ENCODE results near the gene GMNC.
"Not testable (repeated sequence)": the region's sequence is repeated elsewhere in the genome, so short reads cannot be mapped to it uniquely, and the experiment has no call there.

Gene GMNC

DNA sequence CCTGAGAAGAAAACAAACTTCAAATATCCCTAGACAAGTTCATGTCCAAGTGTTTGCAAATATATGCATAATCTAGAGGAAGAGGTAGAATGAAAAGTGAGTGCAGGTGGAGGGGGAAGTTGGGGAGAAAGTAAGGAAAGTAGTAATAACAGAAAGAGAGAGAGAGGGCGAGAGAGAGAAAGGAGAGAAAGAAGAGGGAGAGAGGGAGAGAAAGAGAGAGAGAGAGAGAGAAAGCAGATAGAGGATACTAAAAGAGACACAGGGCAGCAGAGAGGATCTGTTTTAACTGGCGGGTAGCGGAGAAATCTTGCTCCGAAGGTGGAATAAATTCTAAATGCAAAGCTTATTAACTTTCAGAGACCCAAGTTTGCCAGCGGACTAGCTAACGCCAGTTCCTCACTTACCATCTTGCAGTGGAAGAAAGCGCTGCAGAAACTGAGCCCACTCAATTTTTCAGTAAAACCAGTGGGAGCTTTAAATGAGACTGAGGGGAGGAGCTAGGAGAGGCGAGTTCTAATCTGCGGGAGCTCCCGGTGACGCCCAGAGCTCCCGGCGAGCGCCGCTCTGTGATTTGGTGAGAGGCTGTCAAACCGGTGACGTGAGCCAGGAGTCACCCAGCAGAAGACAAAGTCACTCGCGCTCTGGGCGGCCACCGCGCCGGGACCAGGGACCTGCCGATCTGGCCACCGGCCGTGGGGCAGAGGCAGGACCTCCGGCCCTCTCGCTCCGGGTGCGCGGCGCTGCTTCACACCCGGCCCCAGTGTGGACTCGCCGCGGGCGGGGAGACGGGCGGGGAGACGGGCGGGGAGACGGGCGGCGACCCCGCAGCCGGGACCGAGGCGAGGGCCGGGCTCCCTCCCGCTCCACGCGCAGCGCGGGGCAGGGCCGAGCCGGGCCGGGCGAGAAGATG is at the start of gene GMNC:
TSS of gene GMNC (minus strand) at position 486 of the 910 bp plus-strand sequence. CDS start at position 407, 79 bp downstream.
- peak; percentile 41 for DNase-seq (ENCODE audit: low spot score)

GRCh38 chr3:190911382-190911781 is 48.9 kb upstream of the GMNC start:
- no peak for DNase-seq (ENCODE audit: low spot score)

DNA sequence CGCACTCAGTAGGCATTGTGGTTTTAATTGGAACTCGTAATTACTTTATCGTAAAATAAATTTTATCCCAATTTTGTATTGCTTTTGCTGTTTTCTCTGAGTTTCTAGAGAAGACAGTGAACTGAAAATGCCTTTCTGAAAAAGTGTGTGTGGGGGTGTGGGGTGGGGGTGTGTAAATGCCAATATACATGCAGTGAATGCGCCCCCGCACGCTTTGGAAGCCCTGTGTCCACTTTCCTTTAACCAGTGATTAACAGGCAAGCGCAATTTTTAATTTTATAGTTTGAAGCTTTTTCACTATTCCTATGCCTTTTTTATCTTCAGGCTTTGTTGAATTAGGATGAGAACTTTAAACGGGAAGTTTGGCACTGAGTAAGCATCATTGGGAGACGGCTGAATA is 47.4 kb upstream of the GMNC start:
- DNase-seq (ENCODE audit: low spot score), result no peak

- no peak for DNase-seq (ENCODE audit: low spot score)
Observed at GRCh38 chr3:190903156-190903555, 40.7 kb upstream of the GMNC start.

DNA sequence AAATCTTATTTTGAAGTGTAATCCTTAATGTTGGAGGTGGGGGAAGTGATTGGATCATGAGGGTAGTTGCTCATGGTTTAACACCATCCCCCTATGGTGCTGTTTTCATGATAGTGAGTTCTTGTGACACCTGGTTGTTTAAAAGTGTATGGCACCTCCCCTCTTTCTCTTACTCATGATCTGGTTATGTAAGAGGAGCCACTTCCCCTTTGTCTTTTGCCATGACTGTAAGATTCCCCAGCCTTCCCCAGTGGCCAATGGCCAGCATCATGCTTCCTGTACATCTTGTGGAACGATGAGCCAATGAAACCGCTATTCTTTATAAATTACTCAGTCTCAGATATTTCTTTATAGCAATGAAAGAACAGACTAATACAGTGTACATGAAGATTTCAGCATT is 39.8 kb upstream of the GMNC start:
- DNase-seq (ENCODE audit: low spot score), result no peak

DNA sequence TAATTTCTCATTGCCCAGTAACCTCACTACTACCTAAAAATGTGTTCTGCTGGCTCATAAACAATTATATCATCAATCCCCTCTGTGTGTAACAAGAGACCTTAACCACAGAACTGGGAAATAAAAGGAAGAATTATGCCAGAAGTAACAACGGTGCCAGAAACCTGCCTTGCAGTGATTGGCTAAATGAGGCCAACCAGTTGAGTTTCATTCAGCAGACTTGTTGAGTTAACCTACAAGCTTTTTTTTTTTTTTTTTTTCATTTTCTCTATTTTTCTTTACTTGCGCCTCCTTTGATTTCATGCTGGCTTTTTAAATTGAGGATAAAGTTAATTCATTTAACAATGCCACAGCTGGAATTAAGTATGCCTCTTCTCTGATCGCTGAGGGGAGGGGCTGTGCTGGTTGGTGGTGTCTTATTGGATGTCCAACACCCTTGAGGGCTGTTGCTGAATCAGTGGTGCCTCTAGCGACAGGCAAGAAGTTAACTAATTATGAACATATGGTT is 30.0 kb upstream of the GMNC start:
- DNase-seq (ENCODE audit: low spot score), result no peak

- DNase-seq (ENCODE audit: low spot score), result no peak
Observed at GRCh38 chr3:190886945-190887344, 24.5 kb upstream of the GMNC start.

- peak; percentile 51 for DNase-seq (ENCODE audit: low spot score)
Observed at GRCh38 chr3:190883973-190884832, 21.7 kb upstream of the GMNC start.

- DNase-seq (ENCODE audit: low spot score), result no peak
Observed at GRCh38 chr3:190883141-190883540, 20.6 kb upstream of the GMNC start.

GRCh38 chr3:190877925-190878324 is 15.4 kb upstream of the GMNC start:
- peak; percentile 3 for DNase-seq (ENCODE audit: low spot score)

DNA sequence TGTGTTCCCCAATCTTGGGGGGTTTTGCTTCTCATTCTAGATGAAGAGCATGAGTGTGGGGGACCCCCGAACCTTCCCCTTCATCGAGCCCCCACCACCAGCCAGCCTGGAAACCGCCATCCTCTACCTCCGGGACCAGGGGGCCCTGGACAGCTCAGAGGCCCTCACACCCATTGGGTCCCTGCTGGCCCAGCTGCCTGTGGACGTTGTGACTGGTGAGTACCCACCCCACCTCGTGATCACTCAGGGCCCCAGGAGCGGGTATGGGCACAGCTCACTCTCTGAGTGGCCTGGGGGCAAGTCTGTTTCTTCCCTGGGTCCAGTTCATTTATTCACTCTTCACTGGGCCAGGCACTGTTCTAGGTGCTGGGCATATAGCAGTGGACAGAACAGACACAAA is 13.9 kb upstream of the GMNC start:
- DNase-seq (ENCODE audit: low spot score), result not testable (repeated sequence)

DNA sequence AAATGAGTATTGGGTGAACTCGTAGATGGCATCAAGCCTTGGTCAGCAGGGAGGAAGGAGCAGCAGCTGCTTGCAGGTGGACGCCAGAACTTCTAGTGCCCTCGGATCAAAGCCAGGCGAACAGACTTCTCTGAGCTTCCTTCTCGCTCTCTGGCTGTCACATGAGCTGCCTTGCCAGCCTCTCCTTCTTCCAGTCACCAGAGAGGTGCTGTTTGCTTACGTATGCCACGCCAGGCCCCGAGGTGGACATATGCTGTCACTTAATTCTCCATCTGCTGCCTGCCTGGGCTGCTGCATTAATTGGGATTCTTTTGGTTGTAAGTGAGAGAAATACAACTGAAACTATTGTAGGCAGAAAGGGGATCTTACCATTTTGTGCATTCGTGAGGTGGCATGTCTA is 12.6 kb upstream of the GMNC start:
- not testable (repeated sequence) for DNase-seq (ENCODE audit: low spot score)

DNA sequence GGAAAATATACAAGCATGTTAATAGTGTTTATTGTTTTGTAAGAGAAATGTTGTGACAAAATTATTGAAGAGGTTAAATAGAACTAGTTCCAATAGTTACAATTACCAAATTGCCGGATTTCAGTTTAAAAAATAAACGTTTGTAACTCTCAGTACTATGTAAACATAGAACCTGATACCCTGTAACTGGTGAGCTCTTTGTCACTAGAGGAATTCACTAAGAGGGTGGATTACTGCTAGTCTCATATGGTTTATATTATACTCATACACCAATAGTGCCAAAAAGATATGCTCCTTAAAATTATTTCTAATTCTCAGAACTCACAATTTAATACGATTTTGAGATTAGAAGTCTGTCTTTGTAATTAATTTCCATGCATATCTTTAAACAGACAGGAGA is 7.6 kb upstream of the GMNC start:
- DNase-seq (ENCODE audit: low spot score), result no peak

GRCh38 chr3:190867071-190867470 is 4.6 kb upstream of the GMNC start:
- no peak for DNase-seq (ENCODE audit: low spot score)

GRCh38 chr3:190865828-190866227 is 3.3 kb upstream of the GMNC start:
- peak; percentile 18 for DNase-seq (ENCODE audit: low spot score)

- no peak for DNase-seq (ENCODE audit: low spot score)
Observed at GRCh38 chr3:190865419-190865818, 2.9 kb upstream of the GMNC start.

DNA sequence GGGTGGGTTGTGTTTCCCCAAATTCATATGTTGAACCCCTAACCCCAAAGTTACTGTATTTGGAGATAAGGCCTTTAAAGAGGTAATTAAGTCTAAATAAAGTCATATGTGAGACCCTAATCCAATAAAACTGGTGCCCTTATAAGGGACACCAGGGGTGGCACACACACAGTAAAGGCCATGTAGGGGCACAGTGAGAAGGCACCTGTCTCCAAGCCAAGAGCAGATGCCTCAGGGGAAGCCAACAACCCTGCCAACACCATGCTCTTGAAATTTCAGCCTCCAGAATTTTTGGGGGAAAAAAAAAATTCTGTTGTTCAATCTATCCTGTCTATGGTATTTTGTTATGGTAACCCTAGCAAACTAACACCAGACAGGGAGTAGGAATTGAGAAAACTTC is 1.5 kb upstream of the GMNC start:
- DNase-seq (ENCODE audit: low spot score), result no peak

DNA sequence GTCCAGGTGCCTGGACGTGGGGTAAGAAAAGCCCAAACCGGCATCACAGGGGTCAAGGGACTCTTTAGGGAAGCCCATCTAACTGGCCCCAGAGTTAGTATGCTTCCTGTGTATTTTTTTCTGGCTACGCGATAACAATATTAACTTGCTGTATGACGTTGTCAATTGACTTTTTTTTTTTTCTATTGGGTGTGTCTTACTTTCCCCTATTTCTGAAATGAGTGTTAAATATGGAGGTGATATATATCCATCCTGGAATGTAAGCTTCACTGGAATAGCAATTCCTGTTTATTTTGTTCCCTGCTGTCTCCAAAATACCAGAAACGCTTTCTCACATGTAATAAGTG is 598 bp upstream of the GMNC start:
- DNase-seq (ENCODE audit: low spot score), result no peak

DNA sequence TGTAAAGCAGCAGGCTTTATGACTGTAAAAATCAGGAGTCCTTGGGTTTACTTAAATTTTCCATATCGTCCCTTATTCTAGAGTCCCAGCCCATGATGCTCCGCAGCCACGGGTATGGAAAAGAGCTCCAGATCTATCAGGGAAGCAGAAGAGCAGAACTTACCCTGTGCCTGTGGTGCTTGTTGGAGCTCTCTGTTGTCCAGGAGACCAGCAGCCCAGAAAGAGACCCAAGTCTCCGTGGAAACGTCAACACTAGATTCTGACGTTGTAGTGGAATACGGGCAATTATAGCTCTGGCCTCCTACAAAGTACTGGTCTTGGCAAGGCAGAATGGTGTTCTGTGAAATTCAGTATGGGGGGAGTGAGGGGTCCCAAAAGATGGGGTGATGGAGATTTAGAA is 2.0 kb downstream of the GMNC start:
- DNase-seq (ENCODE audit: low spot score), result no peak

GRCh38 chr3:190855151-190855550 is 7.3 kb downstream of the GMNC start:
- no peak for DNase-seq (ENCODE audit: low spot score)

GRCh38 chr3:190854062-190854461 is 8.4 kb downstream of the GMNC start:
- no peak for DNase-seq (ENCODE audit: low spot score)

DNA sequence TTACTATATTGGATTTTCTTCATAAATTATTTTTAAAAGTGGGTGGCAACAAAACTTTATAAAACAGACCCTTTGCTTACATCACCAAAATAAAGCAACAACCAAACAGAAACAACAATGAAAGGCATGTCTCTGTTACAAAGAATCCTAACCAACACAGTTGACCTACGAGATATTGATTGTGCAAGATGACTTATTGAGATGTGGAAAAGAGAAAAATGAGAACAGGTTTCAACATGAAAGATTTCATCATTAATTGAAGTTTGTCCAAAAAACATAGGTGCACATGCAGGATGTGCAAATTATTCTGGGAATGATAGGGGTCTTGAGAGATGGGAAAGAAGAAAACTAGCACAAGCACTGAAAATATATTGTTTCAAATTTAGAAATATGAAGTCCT is 9.0 kb downstream of the GMNC start:
- DNase-seq (ENCODE audit: low spot score), result no peak

DNA sequence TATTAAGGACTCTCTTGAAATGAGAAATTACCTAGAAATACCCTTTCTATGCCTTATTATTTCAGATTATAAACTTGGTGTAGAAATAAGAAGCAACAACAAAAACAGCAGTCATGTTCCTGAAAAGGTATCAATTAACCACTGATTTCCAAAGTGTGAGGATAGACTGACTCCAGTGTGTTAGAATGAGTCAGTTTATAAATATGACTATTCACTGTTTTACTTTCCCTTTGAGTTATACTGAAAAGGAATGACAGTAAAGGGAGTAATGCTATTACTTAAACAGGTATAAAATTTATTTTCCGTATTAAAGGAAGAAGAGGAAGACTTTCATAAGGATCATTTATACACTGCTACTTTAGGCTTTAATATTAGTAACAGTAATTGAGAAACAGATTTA is 12.9 kb downstream of the GMNC start:
- DNase-seq (ENCODE audit: low spot score), result no peak
